BLaER1 (cell line): ENCODE data around the gene STKLD1.
A peak's percentile ranks its signal among the peaks of the same experiment; 100 is the strongest.

Experiments used
- H3K27ac ChIP-seq: shearing (Covaris generic); formaldehyde crosslinking; 2 replicates; pipeline ENCODE4 v1.8.1; 2022
- H3K27me3 ChIP-seq: shearing (Covaris generic); formaldehyde crosslinking; 2 replicates; pipeline ENCODE4 v1.8.1; 2022
- H3K36me3 ChIP-seq: shearing (Covaris generic); formaldehyde crosslinking; 2 replicates; pipeline ENCODE4 v1.8.1; 2022
- H3K4me1 ChIP-seq: shearing (Covaris generic); formaldehyde crosslinking; 2 replicates; pipeline ENCODE4 v1.8.1; 2022
- H3K4me2 ChIP-seq: shearing (Covaris generic); formaldehyde crosslinking; 2 replicates; pipeline ENCODE4 v1.8.1; 2022
- H3K4me3 ChIP-seq: shearing (Covaris generic); formaldehyde crosslinking; 2 replicates; pipeline ENCODE4 v1.8.1; 2022
- H3K9ac ChIP-seq: shearing (Covaris generic); formaldehyde crosslinking; 2 replicates; pipeline ENCODE4 v1.8.1; 2022
- H3K9me3 ChIP-seq: shearing (Covaris generic); formaldehyde crosslinking; 2 replicates; pipeline ENCODE4 v1.8.1; 2022
- H4K20me1 ChIP-seq: shearing (Covaris generic); formaldehyde crosslinking; 2 replicates; pipeline ENCODE4 v1.8.1; 2022
- Cebpa-rat ChIP-seq: shearing (Covaris generic); IDR thresholded peaks from 2 replicates; pipeline ENCODE4 v1.8.1; 2022

STKLD1 gene

GRCh38 chr9:133344979-133345378, 31.2 kb upstream of the STKLD1 start:
- H4K20me1 ChIP-seq = peaks cover 56% of the 10 kb centered on the region
- peaks cover 68% of the 10 kb centered on the region for H3K4me1 ChIP-seq
- H3K36me3 ChIP-seq = peaks cover 77% of the 10 kb centered on the region
- H3K27me3 ChIP-seq = no peaks in the 10 kb centered on the region
- H3K4me3 ChIP-seq = no peak overlapping the region
- no peaks in the 10 kb centered on the region for H3K9me3 ChIP-seq
- peak overlapping the region; percentile 27; the same call in 1 of the 2 replicates for H3K9ac ChIP-seq
- no peak for TF ChIP-seq Cebpa-rat
- H3K4me2 ChIP-seq = no peak overlapping the region
- H3K27ac ChIP-seq = no peak overlapping the region

GRCh38 chr9:133345596-133345995, 30.6 kb upstream of the STKLD1 start:
- Histone ChIP-seq H3K4me1 (peaks cover 68% of the 10 kb centered on the region), H3K27ac (no peak overlapping the region)

GRCh38 chr9:133346021-133346785, 30.0 kb upstream of the STKLD1 start:
- peaks cover 77% of the 10 kb centered on the region for H3K36me3 ChIP-seq
- H3K4me3 ChIP-seq = peak overlapping the region; percentile 98
- peak overlapping the region; percentile 95 for H3K4me2 ChIP-seq
- peak overlapping the region; percentile 100 for H3K27ac ChIP-seq
- H3K9ac ChIP-seq = peak overlapping the region; percentile 100
- H3K4me1 ChIP-seq = peaks cover 68% of the 10 kb centered on the region
- H3K9me3 ChIP-seq = no peaks in the 10 kb centered on the region
- no peaks in the 10 kb centered on the region for H3K27me3 ChIP-seq
- H4K20me1 ChIP-seq = peaks cover 68% of the 10 kb centered on the region
- TF ChIP-seq Cebpa-rat = no peak

More at GRCh38 chr9:133345596-133345995, 30.6 kb upstream of the STKLD1 start:
- no peak for TF ChIP-seq Cebpa-rat
- H3K27me3 ChIP-seq = no peaks in the 10 kb centered on the region
- H4K20me1 ChIP-seq = peaks cover 62% of the 10 kb centered on the region
- H3K4me2 ChIP-seq = no peak overlapping the region
- no peaks in the 10 kb centered on the region for H3K9me3 ChIP-seq
- peak overlapping the region; percentile 27; the same call in 1 of the 2 replicates for H3K9ac ChIP-seq
- peaks cover 77% of the 10 kb centered on the region for H3K36me3 ChIP-seq
- H3K4me3 ChIP-seq = no peak overlapping the region

- TF ChIP-seq Cebpa-rat = no peak
- H4K20me1 ChIP-seq = peaks cover 73% of the 10 kb centered on the region
These were observed 28.6 kb upstream of the STKLD1 start for GRCh38 chr9:133347515-133347984.

GRCh38 chr9:133347985-133348717, 28.0 kb upstream of the STKLD1 start, which contains the start of the genes MED22 and RPL7A:
MED22 (minus strand) TSS chr9:133348131; CDS start chr9:133346662, 1,469 bp downstream.
RPL7A (plus strand) TSS chr9:133348218; CDS start chr9:133348244, 26 bp downstream.
- TF ChIP-seq Cebpa-rat = no peak
- H3K9me3 ChIP-seq = no peaks in the 10 kb centered on the region
- peak within 1 kb of the TSS; percentile 98 for H3K4me3 ChIP-seq
- H3K4me2 ChIP-seq = peak within 1 kb of the TSS; percentile 97
- no peaks in the 10 kb centered on the region for H3K27me3 ChIP-seq
- H4K20me1 ChIP-seq = peaks cover 73% of the 10 kb centered on the region
- peak within 1 kb of the TSS; percentile 100 for H3K9ac ChIP-seq
- H3K36me3 ChIP-seq = peaks cover 77% of the 10 kb centered on the region
- H3K4me1 ChIP-seq = peaks cover 66% of the 10 kb centered on the region
- H3K27ac ChIP-seq = peak within 1 kb of the TSS; percentile 100

More at GRCh38 chr9:133347515-133347984, 28.6 kb upstream of the STKLD1 start:
- Histone ChIP-seq H3K27me3 (no peaks in the 10 kb centered on the region), H3K36me3 (peaks cover 77% of the 10 kb centered on the region), H3K4me1 (peaks cover 66% of the 10 kb centered on the region), H3K9me3 (no peaks in the 10 kb centered on the region), H3K9ac (peak overlapping the region; percentile 100), H3K4me3 (peak overlapping the region; percentile 98), H3K27ac (peak overlapping the region; percentile 100), H3K4me2 (peak overlapping the region; percentile 95)

GRCh38 chr9:133348718-133349573, 27.2 kb upstream of the STKLD1 start:
- Histone ChIP-seq H3K4me1 (peaks cover 61% of the 10 kb centered on the region), H3K36me3 (peaks cover 76% of the 10 kb centered on the region), H3K27ac (peak overlapping the region; percentile 100), H3K4me3 (peak overlapping the region; percentile 98), H3K4me2 (peak overlapping the region; percentile 97), H3K9ac (peak overlapping the region; percentile 100), H3K9me3 (no peaks in the 10 kb centered on the region), H4K20me1 (peaks cover 79% of the 10 kb centered on the region), H3K27me3 (no peaks in the 10 kb centered on the region)
- no peak for TF ChIP-seq Cebpa-rat

- H4K20me1 ChIP-seq = peaks cover 85% of the 10 kb centered on the region
- peak overlapping the region; percentile 100 for H3K9ac ChIP-seq
- H3K4me2 ChIP-seq = peak overlapping the region; percentile 97
- H3K4me1 ChIP-seq = peaks cover 66% of the 10 kb centered on the region
- H3K36me3 ChIP-seq = peaks cover 65% of the 10 kb centered on the region
- peak overlapping the region; percentile 98 for H3K4me3 ChIP-seq
- H3K27ac ChIP-seq = 0 out of 2 replicates have a peak overlapping the region, but pooled peaks have one; percentile 1
- H3K27me3 ChIP-seq = no peaks in the 10 kb centered on the region
- no peak for TF ChIP-seq Cebpa-rat
- H3K9me3 ChIP-seq = no peaks in the 10 kb centered on the region
These were observed 26.1 kb upstream of the STKLD1 start for GRCh38 chr9:133349965-133350616.

GRCh38 chr9:133351526-133351907, 24.6 kb upstream of the STKLD1 start:
- Histone ChIP-seq H4K20me1 (peaks cover 81% of the 10 kb centered on the region), H3K9ac (peak overlapping the region; percentile 43), H3K4me1 (peaks cover 66% of the 10 kb centered on the region), H3K4me3 (no peak overlapping the region), H3K4me2 (peak overlapping the region; percentile 97), H3K27me3 (no peaks in the 10 kb centered on the region), H3K9me3 (no peaks in the 10 kb centered on the region), H3K27ac (no peak overlapping the region), H3K36me3 (peaks cover 51% of the 10 kb centered on the region)
- TF ChIP-seq Cebpa-rat = no peak
